ENCODE results near the gene LHFPL3.

DNA sequence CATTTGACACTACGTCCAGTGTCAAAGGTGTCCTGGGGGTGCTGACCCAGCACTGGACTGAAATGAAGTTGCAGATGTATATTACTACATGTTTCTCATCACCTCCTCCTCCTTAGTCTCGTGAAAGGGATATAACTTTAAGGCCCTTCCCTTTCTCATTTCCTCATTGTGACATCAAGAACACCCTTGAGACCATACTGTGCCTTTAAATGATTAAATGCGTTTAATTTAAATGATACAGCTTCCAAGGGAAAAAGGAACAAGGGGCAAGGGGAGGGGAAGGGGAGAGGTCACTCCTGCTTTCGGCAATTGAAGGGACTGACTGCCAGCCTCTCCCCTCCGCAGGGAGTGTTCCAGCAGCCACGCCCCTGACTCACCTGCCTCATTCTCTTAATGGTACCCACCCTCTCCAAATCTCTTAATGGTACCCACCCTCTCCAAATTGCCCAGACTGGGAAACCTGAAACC, 605.2 kb downstream of the LHFPL3 start:
- TF ChIP-seq, protein P1, sequence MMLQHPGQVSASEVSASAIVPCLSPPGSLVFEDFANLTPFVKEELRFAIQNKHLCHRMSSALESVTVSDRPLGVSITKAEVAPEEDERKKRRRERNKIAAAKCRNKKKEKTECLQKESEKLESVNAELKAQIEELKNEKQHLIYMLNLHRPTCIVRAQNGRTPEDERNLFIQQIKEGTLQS (IDR thresholded peaks at IDR 0.05) = no peak
- TF ChIP-seq POLR2A (IDR thresholded peaks at IDR 0.05; ENCODE audit: borderline replicate concordance, extremely low read depth, insufficient read depth, insufficient read length) (no peak), POLR2AphosphoS5 (IDR thresholded peaks at IDR 0.05; ENCODE audit: low read depth, low read length) (no peak), CTCF (IDR thresholded peaks at IDR 0.05 in 2 of 3, conservative IDR thresholded peaks at IDR 0.05 in 1 of 3; ENCODE audit: borderline replicate concordance in 1 of 3, insufficient read depth in 1 of 3, low read depth in 2 of 3, low read length in 2 of 3) (no peak), ZNF274 (IDR thresholded peaks at IDR 0.05; ENCODE audit: low read depth, low read length) (no peak), EZH2 (IDR thresholded peaks at IDR 0.05) (no peak)
- TF ChIP-seq, protein P2, sequence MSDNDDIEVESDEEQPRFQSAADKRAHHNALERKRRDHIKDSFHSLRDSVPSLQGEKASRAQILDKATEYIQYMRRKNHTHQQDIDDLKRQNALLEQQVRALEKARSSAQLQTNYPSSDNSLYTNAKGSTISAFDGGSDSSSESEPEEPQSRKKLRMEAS (IDR thresholded peaks at IDR 0.05) = no peak
